ENCODE results near the gene CD82.
A peak's percentile ranks its signal among the peaks of the same experiment; 100 is the strongest.
"Not testable (repeated sequence)": the region's sequence is repeated elsewhere in the genome, so short reads cannot be mapped to it uniquely, and the experiment has no call there.

Gene CD82

GRCh38 chr11:44535191-44535980 is 30.1 kb upstream of the CD82 start:
- no peak for DNase-seq

- DNase-seq: no peak
Observed at GRCh38 chr11:44536788-44537516, 28.5 kb upstream of the CD82 start.

- no peak for DNase-seq
Observed at GRCh38 chr11:44537679-44538078, 27.8 kb upstream of the CD82 start.

GRCh38 chr11:44538375-44539054 is 26.9 kb upstream of the CD82 start:
- DNase-seq: peak; percentile 75

GRCh38 chr11:44539971-44540370 is 25.5 kb upstream of the CD82 start:
- no peak for DNase-seq

- DNase-seq: no peak
Observed at GRCh38 chr11:44540667-44541066, 24.8 kb upstream of the CD82 start.

- no peak for DNase-seq
Observed at GRCh38 chr11:44542372-44542771, 23.1 kb upstream of the CD82 start.

- DNase-seq: not testable (repeated sequence)
Observed at GRCh38 chr11:44546984-44547383, 18.5 kb upstream of the CD82 start.

- not testable (repeated sequence) for DNase-seq
Observed at GRCh38 chr11:44547534-44547933, 17.9 kb upstream of the CD82 start.

GRCh38 chr11:44548032-44548695 is 17.3 kb upstream of the CD82 start:
- DNase-seq: no peak

- not testable (repeated sequence) for DNase-seq
Observed at GRCh38 chr11:44548961-44549749, 16.3 kb upstream of the CD82 start.

GRCh38 chr11:44550123-44550522 is 15.3 kb upstream of the CD82 start:
- no peak for DNase-seq

- no peak for DNase-seq
Observed at GRCh38 chr11:44551456-44552139, 13.9 kb upstream of the CD82 start.

GRCh38 chr11:44555031-44555800 is 10.2 kb upstream of the CD82 start:
- no peak for DNase-seq

GRCh38 chr11:44556735-44557409 is 8.6 kb upstream of the CD82 start:
- DNase-seq: peak; percentile 76

- no peak for DNase-seq
Observed at GRCh38 chr11:44557464-44557863, 8.0 kb upstream of the CD82 start.

- DNase-seq: peak; percentile 31
Observed at GRCh38 chr11:44559207-44559939, 6.1 kb upstream of the CD82 start.

- not testable (repeated sequence) for DNase-seq
Observed at GRCh38 chr11:44559940-44560300, 5.5 kb upstream of the CD82 start.

- no peak for DNase-seq
Observed at GRCh38 chr11:44561275-44561805, 4.1 kb upstream of the CD82 start.
